CD4-positive, alpha-beta memory T cell (primary cell): ENCODE measurements around the gene DEF6. TPM values are rescaled to one million over a fixed set of nuclear protein-coding genes. Genes with fewer than 3 reads are reported as not detected.

Experiments used
- CTCF ChIA-PET: fragments of 350-600 bp; sonication (Branson Sonifier 250); formaldehyde crosslinking; loops from one replicate; lab custom pipeline; 2021; ENCODE audit warnings: inconsistent platforms; ENCODE audit not compliant: partially characterized antibody; lab: Charles Lee
- POLR2A ChIA-PET: fragments of 350-600 bp; sonication (Branson Sonifier 250); formaldehyde crosslinking; loops from one replicate; lab custom pipeline; 2021; ENCODE audit not compliant: partially characterized antibody; lab: Charles Lee
- DNase-seq, 5 donors: peaks; one replicate each; pipeline versions ENCODE4 v3.0.0 to v3.0.0-alpha.2; 2020 to 2022; ENCODE audit warnings: mixed read lengths in 1 of 5
- H3K27ac ChIP-seq: one replicate; pipeline ENCODE4 v1.7.0; 2013; ENCODE audit warnings: low read depth, low read length
- H3K27me3 ChIP-seq: 2 replicates; pipeline ENCODE4 v1.7.0; 2013; ENCODE audit warnings: mild to moderate bottlenecking, low read length, moderate library complexity; ENCODE audit not compliant: insufficient read depth
- H3K36me3 ChIP-seq: 2 replicates; pipeline ENCODE4 v1.7.0; 2013; ENCODE audit warnings: mild to moderate bottlenecking, low read length, moderate library complexity; ENCODE audit not compliant: insufficient read depth
- H3K4me1 ChIP-seq: 2 replicates; pipeline ENCODE4 v1.7.0; 2013; ENCODE audit warnings: mild to moderate bottlenecking, low read length, moderate library complexity; ENCODE audit not compliant: insufficient read depth
- H3K4me3 ChIP-seq, 2 donors: one replicate each; pipeline ENCODE4 v1.7.0; 2013; ENCODE audit warnings: low read length in 2 of 2, mild to moderate bottlenecking in 1 of 2
- H3K9me3 ChIP-seq, 2 donors: one replicate each; pipeline ENCODE4 v1.7.0; 2013; ENCODE audit warnings: low read length in 2 of 2, control low read depth in 1 of 2; ENCODE audit not compliant: control insufficient read depth in 1 of 2
- H3K27ac Mint-ChIP-seq, 7 donors: one replicate each; pipeline ENCODE4 v1.8.0; 2020 to 2021; ENCODE audit warnings: mixed read lengths in 7 of 7, mild to moderate bottlenecking in 6 of 7, inconsistent platforms in 3 of 7, moderate library complexity in 3 of 7
- H3K27me3 Mint-ChIP-seq, 2 donors: one replicate each; pipeline ENCODE4 v1.8.0; 2020 to 2021; ENCODE audit warnings: mixed read lengths in 2 of 2
- H3K36me3 Mint-ChIP-seq, 2 donors: one replicate each; pipeline ENCODE4 v1.8.0; 2020 to 2021; ENCODE audit warnings: mixed read lengths in 2 of 2, inconsistent platforms in 1 of 2, mild to moderate bottlenecking in 1 of 2
- H3K4me1 Mint-ChIP-seq, 4 donors: one replicate each; pipeline ENCODE4 v1.8.0; 2020 to 2021; ENCODE audit warnings: mixed read lengths in 4 of 4, mild to moderate bottlenecking in 1 of 4
- H3K4me3 Mint-ChIP-seq, 8 donors: one replicate each; pipeline ENCODE4 v1.8.0; 2020 to 2021; ENCODE audit warnings: mixed read lengths in 8 of 8, mild to moderate bottlenecking in 7 of 8, moderate library complexity in 6 of 8, inconsistent platforms in 3 of 8
- H3K9me3 Mint-ChIP-seq, 8 donors: one replicate each; pipeline ENCODE4 v1.8.0; 2020 to 2021; ENCODE audit warnings: mixed read lengths in 8 of 8, mild to moderate bottlenecking in 5 of 8, inconsistent platforms in 3 of 8, moderate library complexity in 1 of 8
- intact Hi-C: fragments of 100-400 bp; cut with micrococcal nuclease; formaldehyde crosslinking; loops from one replicate; pipeline ENCODE4 v1.15.1; 2023
- polyA plus RNA-seq, 2 donors: library from polyadenylated mRNA; unstranded; fragments of 300-500 nt; fragmentation: Illumina TruSeq; gene quantifications; one replicate each; pipeline ENCODE4 v1.2.3, GENCODE V29; 2021
- total RNA-seq, 2 experiments: library from RNA; stranded (reverse); gene quantifications; one replicate each; pipeline ENCODE4 v1.2.3, GENCODE V29; 2021

The DEF6 gene
- total and polyA plus RNA-seq, 4 experiments from 2014 or later = 77.3 to 236 (median 201) TPM

DNA sequence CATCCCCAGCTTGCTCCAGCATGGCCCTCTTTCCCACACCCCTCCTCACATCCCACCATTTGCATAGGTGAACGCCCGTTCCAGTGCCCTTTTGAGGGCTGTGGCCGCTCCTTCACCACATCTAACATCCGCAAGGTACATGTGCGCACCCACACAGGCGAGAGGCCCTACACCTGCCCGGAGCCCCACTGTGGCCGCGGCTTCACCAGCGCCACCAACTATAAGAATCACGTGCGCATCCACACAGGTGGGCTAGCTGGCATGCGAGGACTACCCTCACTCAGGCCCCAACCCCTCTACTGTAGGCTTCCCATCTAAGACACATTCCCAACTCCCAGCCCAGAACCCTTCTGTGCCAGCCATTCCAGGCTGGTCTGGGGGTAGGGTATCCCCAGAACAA is 6.1 kb upstream of the DEF6 start:
- H3K4me3 ChIP-seq = no peak overlapping the region
- H3K27me3 ChIP-seq = no peaks in the 10 kb centered on the region
- Mint-ChIP-seq H3K27me3 (no peaks in the 10 kb centered on the region), H3K36me3 (peaks cover 35 to 82% of the 10 kb centered on the region in 2 donors), H3K9me3 (no peaks in the 10 kb centered on the region), H3K27ac (peak overlapping the region in 3 of 7 donors; percentile 29 to 66 (median 30)), H3K4me1 (peaks cover 4 to 6% (median 5%) of the 10 kb centered on the region in 4 donors), H3K4me3 (no peak overlapping the region)
- DNase-seq = no peak
- H3K4me1 ChIP-seq = no peaks in the 10 kb centered on the region
- ChIA-PET POLR2A (no interaction called here), CTCF (interaction anchor here (13.8 kb wide), 1 partner anchor 37 kb away, joined by 429 read pairs; no protein-coding TSS in a partner anchor)
- H3K27ac ChIP-seq = no peak overlapping the region
- intact Hi-C loops = no loop called here
- H3K36me3 ChIP-seq = peaks cover 62% of the 10 kb centered on the region
- H3K9me3 ChIP-seq = no peaks in the 10 kb centered on the region

- DNase-seq = no peak
- CTCF ChIA-PET = interaction anchor here (0.6 to 13.8 kb wide), 9 partner anchors 9 to 260 kb away, joined by 3 to 429 read pairs (median 6); partner anchors contain the start of gene FANCE
- Mint-ChIP-seq H3K27ac (peak overlapping the region in 1 of 7 donors; percentile 1), H3K9me3 (no peaks in the 10 kb centered on the region), H3K4me1 (peaks cover 4 to 13% (median 8%) of the 10 kb centered on the region in 4 donors), H3K27me3 (no peaks in the 10 kb centered on the region), H3K4me3 (no peak overlapping the region), H3K36me3 (peaks cover 25 to 74% of the 10 kb centered on the region in 2 donors)
- Histone ChIP-seq H3K9me3 (no peaks in the 10 kb centered on the region), H3K27ac (no peak overlapping the region), H3K4me3 (no peak overlapping the region), H3K4me1 (peaks cover 5% of the 10 kb centered on the region), H3K36me3 (peaks cover 51% of the 10 kb centered on the region), H3K27me3 (no peaks in the 10 kb centered on the region)
- intact Hi-C loops = no loop called here
- POLR2A ChIA-PET = interaction anchor here (2.4 kb wide), 1 partner anchor 176 kb away, joined by 9 read pairs; the partner anchor contains the start of gene RPL10A
Measured at GRCh38 chr6:35292494-35292893, 5.1 kb upstream of the DEF6 start.

GRCh38 chr6:35293681-35294080 is 3.9 kb upstream of the DEF6 start:
- peaks cover 24 to 72% of the 10 kb centered on the region in 2 donors for H3K36me3 Mint-ChIP-seq
- H3K4me1 Mint-ChIP-seq = peaks cover 4 to 15% (median 10%) of the 10 kb centered on the region in 4 donors
- no peak overlapping the region for H3K4me3 Mint-ChIP-seq
- Histone ChIP-seq H3K4me3 (no peak overlapping the region), H3K9me3 (no peaks in the 10 kb centered on the region), H3K27ac (no peak overlapping the region), H3K36me3 (peaks cover 40% of the 10 kb centered on the region), H3K4me1 (peaks cover 7% of the 10 kb centered on the region), H3K27me3 (no peaks in the 10 kb centered on the region)
- ChIA-PET CTCF (interaction anchor here (0.6 to 13.8 kb wide), 21 partner anchors 8 to 445 kb away, joined by 3 to 429 read pairs (median 5); partner anchors contain the start of genes ARMC12, FANCE and RPL10A), POLR2A (interaction anchor here (0.8 to 2.4 kb wide), 3 partner anchors 10 to 174 kb away, joined by 3 to 9 read pairs (median 4); partner anchors contain the start of gene RPL10A)
- H3K27ac Mint-ChIP-seq = peak overlapping the region in 2 of 7 donors; percentile 51 to 76
- H3K9me3 Mint-ChIP-seq = no peaks in the 10 kb centered on the region
- DNase-seq = no peak
- intact Hi-C loops = loop anchor here (1.0 kb wide), 1 partner anchor 259 kb away; no protein-coding TSS in a partner anchor
- H3K27me3 Mint-ChIP-seq = no peaks in the 10 kb centered on the region

DNA sequence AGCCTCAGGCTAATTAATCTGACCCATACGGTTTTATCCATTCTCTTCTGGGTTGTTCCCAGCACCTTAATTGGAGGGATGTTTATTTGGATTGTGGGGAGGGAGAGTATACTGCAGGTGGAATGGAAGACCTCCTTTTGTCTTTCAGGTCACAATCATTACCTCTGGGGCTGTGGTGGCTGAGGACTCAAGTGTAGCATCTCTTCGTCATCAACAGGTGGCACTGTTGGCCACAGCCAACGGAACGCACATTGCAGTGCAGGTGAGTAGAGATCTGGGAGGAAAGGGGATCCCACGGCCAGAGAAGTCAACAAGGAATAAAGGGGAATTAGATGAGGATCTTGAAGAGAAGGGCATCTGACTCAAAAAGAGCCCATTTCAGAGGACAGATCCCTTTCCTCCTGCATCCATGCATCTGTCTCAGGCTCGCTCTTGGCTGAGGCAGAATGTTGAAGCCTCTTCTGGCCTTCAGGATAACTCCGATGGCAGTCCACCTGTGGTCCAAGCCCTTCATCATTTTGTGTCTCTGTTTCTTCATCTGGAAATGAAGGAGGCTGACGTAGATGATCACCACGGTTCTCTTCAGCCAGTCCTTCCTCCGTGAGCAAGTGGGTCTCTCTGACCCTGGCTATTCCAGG is 3.2 kb upstream of the DEF6 start:
- Mint-ChIP-seq H3K27ac (peak overlapping the region; percentile 57 to 85 (median 67)), H3K4me3 (peak overlapping the region in 4 of 8 donors; percentile 13 to 76 (median 28)), H3K4me1 (peaks cover 7 to 23% (median 16%) of the 10 kb centered on the region in 4 donors), H3K36me3 (peaks cover 21 to 73% of the 10 kb centered on the region in 2 donors), H3K9me3 (no peaks in the 10 kb centered on the region), H3K27me3 (no peaks in the 10 kb centered on the region)
- intact Hi-C loops = loop anchor here (1.0 kb wide), 1 partner anchor 258 kb away; no protein-coding TSS in a partner anchor
- no peaks in the 10 kb centered on the region for H3K27me3 ChIP-seq
- POLR2A ChIA-PET = interaction anchor here (1.1 to 7.3 kb wide), 3 partner anchors 10 to 174 kb away, joined by 3 to 59 read pairs (median 9); partner anchors contain the start of gene RPL10A
- H3K27ac ChIP-seq = no peak overlapping the region
- H3K9me3 ChIP-seq = no peaks in the 10 kb centered on the region
- no peak overlapping the region for H3K4me3 ChIP-seq
- H3K4me1 ChIP-seq = peaks cover 14% of the 10 kb centered on the region
- CTCF ChIA-PET = interaction anchor here (0.6 to 13.8 kb wide), 21 partner anchors 9 to 445 kb away, joined by 3 to 429 read pairs (median 5); partner anchors contain the start of genes ARMC12, FANCE and RPL10A
- DNase-seq = peak; percentile 49 to 61 (median 55)
- H3K36me3 ChIP-seq = peaks cover 34% of the 10 kb centered on the region

- ChIA-PET CTCF (interaction anchor here (0.8 to 13.8 kb wide), 10 partner anchors 8 to 174 kb away, joined by 3 to 429 read pairs (median 26); partner anchors contain the start of genes FANCE, PPARD and RPL10A), POLR2A (interaction anchor here (0.9 to 18.2 kb wide), 5 partner anchors 26 to 172 kb away, joined by 3 to 805 read pairs (median 39); partner anchors contain the start of genes FANCE, PPARD, RPL10A and ZNF76)
- Mint-ChIP-seq H3K9me3 (no peaks in the 10 kb centered on the region), H3K4me3 (no peak overlapping the region), H3K27me3 (no peaks in the 10 kb centered on the region), H3K36me3 (peaks cover 26 to 73% of the 10 kb centered on the region in 2 donors), H3K27ac (peak overlapping the region in 1 of 7 donors; percentile 32), H3K4me1 (peaks cover 12 to 29% (median 21%) of the 10 kb centered on the region in 4 donors)
- H3K27ac ChIP-seq = no peak overlapping the region
- no peaks in the 10 kb centered on the region for H3K27me3 ChIP-seq
- intact Hi-C loops = no loop called here
- no peak overlapping the region for H3K4me3 ChIP-seq
- peaks cover 21% of the 10 kb centered on the region for H3K4me1 ChIP-seq
- DNase-seq = no peak
- H3K36me3 ChIP-seq = peaks cover 28% of the 10 kb centered on the region
- H3K9me3 ChIP-seq = no peaks in the 10 kb centered on the region
Measured at GRCh38 chr6:35295036-35295435, 2.6 kb upstream of the DEF6 start.

DNA sequence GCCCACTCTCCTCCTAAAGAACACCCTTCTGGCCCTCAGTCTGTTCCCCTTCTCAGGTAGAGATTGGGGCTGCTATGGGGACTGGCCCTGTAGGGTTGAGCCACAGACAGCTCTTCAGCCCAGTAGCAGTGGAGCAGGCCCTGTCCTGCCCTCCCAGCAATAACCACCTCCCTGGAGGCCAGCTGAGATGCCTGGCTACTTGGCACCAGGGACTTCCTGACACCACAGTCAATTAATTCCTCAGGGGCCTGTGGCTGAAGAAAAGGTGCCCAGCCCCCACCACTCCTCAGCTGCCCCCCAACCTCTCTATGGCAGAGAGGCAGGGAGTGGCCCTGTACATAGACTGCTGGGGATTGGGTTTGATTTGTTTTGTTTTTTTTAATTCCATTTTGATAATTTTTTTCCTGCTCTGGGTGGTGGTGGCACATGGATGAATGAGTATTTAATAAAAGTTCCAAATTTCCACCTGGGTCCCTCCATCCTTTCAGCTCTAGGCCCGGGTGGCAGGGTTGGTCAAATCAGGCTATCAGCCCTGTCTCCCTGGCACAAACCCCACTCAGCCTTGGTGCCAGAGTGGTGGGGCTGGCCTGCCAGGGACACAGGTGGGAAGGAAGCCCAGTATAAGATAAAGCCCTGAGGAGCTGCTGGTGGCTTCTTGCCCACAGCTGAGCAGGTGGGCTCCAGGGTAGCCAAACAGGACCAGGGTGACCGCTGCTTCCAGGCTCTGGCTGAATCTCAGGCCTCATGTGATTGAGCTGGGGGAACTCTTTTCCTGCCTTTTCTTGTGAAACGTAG is 1.9 kb upstream of the DEF6 start:
- peaks cover 21% of the 10 kb centered on the region for H3K36me3 ChIP-seq
- H3K4me1 Mint-ChIP-seq = peaks cover 13 to 36% (median 28%) of the 10 kb centered on the region in 4 donors
- intact Hi-C loops = loop anchor here (2.0 kb wide), 1 partner anchor 441 kb away; the partner anchor contains the start of gene ARMC12

More for the DNA sequence above, 1.9 kb upstream of the DEF6 start:
- POLR2A ChIA-PET = interaction anchor here (0.9 to 18.2 kb wide), 7 partner anchors 10 to 171 kb away, joined by 3 to 805 read pairs (median 29); partner anchors contain the start of genes FANCE, PPARD, RPL10A and ZNF76
- no peak for DNase-seq
- Histone ChIP-seq H3K27ac (no peak overlapping the region), H3K9me3 (no peaks in the 10 kb centered on the region), H3K4me1 (peaks cover 27% of the 10 kb centered on the region), H3K4me3 (no peak overlapping the region), H3K27me3 (no peaks in the 10 kb centered on the region)
- Mint-ChIP-seq H3K36me3 (peaks cover 29 to 73% of the 10 kb centered on the region in 2 donors), H3K9me3 (no peaks in the 10 kb centered on the region), H3K27ac (peak overlapping the region in 3 of 7 donors; percentile 32 to 78 (median 63)), H3K27me3 (no peaks in the 10 kb centered on the region), H3K4me3 (no peak overlapping the region)
- CTCF ChIA-PET = interaction anchor here (0.6 to 13.8 kb wide), 20 partner anchors 9 to 257 kb away, joined by 3 to 429 read pairs (median 10); partner anchors contain the start of genes FANCE, PPARD and RPL10A
